ENCODE results near the gene IL3.

IL3 gene

GRCh38 chr5:132057498-132058255 is 2.8 kb upstream of the IL3 start:
- DNase-seq = no peak

DNA sequence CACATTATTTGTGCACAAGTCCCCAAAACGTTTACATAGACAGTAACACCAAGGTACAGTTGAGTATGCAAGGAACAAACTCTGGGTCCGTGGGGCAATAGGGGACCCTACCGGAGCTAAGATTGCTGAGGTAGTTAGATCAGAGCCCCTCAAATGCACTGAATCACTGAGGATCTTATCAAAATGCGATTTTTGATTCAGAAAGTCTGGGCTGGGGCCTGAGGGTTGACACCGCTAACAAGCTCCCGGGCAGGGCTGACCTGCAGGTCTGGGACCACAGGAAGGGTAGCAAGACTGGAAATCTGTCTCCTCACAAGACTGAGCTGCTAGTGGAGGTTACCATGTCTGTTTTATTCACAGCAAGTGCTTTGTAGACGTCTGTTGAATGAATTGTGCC is 1.8 kb upstream of the IL3 start:
- no peak for DNase-seq

DNA sequence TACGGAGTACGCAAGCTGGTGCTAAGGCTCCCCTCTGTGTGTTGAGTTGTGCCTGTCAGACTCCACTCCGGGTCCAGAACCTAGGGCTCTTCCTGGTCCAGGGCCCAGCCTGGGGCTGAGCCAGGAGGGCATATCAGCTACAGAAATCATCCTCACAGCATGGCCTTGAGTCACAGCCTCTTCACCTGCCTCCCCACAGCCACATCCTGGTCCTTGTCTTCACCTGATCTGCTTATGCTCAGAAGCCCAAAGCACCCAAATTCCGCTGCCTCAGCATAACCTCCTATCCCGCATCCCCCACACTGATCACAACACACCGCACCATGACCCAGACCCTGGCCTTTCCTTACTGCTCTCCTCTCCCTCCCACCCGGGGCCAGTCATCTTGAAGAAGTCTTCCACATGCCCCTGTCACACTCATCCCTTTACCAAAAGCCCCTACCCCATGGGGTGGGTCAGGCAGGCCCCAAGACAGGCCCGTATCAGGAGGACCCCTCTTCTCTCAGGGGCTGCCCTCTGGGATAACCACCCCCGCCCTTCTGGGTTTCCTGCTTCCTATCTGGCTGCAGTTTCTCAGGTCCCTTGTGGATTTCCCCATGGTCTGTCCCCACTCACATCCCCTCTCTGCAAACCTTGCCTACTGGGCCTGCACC is 1.3 kb upstream of the IL3 start:
- no peak for DNase-seq

GRCh38 chr5:132059696-132060500 is 557 bp upstream of the IL3 start:
- DNase-seq = no peak

DNA sequence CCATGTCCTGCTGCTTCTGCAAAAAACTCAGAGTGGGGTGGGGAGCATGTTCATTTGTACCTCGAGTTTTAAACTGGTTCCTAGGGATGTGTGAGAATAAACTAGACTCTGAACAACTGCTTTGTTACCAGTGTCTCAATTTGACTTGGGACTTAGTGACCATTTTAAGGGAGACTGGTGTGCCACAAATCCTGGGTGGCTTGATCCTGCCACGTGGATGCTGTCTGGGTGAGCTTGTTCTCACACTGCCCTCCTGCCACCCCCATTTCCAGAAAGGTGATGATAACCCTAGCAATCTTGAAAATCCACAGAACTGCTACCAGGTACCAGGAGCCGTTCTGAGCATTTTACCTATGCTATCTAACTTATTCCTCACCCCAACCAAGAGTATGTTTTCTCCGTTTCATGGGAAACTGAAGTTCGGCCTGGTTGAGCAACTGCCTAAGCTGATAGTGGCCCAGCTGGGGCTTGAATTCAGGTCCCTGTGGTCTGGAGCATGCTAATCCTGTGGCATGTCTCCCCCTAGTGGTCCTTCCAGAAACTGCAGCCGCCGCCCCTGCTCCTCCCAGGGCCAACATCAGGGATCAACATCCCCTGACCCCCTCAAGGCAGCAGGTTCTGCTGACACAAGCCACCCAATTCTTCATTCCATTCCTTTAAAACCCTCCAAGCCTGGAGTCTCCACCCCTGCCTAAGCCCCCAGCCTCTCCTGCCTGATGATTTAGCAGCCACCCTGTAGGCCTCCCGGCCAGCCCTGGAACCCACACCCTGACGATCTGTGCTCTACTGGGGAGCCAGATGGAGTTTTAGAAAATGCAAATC is 2.8 kb downstream of the IL3 start:
- peak; percentile 56 for DNase-seq

DNA sequence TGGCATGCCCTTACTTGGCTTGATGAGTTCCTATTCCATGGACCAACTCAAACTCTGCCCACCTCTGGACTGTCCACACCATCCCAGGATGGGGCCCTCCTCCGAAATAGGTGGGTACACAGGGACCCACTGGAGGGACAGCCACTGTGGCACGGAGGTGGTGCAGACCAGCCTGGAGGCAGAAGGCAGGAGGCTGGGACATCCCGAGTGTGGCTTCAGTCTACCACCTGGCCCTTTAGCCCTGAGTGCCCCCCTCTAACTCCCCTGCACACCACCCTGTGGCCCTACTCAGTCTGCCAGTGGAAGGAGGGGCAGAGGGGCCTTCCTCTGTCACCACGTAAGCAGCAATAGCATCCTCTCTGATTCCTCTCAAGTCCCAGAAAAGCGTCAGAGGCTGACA is 3.7 kb downstream of the IL3 start:
- peak; percentile 11 for DNase-seq

- peak; percentile 63 for DNase-seq
Measured at GRCh38 chr5:132064738-132065331, 4.4 kb downstream of the IL3 start.

GRCh38 chr5:132065351-132065937 is 5.0 kb downstream of the IL3 start:
- DNase-seq = peak; percentile 54

DNA sequence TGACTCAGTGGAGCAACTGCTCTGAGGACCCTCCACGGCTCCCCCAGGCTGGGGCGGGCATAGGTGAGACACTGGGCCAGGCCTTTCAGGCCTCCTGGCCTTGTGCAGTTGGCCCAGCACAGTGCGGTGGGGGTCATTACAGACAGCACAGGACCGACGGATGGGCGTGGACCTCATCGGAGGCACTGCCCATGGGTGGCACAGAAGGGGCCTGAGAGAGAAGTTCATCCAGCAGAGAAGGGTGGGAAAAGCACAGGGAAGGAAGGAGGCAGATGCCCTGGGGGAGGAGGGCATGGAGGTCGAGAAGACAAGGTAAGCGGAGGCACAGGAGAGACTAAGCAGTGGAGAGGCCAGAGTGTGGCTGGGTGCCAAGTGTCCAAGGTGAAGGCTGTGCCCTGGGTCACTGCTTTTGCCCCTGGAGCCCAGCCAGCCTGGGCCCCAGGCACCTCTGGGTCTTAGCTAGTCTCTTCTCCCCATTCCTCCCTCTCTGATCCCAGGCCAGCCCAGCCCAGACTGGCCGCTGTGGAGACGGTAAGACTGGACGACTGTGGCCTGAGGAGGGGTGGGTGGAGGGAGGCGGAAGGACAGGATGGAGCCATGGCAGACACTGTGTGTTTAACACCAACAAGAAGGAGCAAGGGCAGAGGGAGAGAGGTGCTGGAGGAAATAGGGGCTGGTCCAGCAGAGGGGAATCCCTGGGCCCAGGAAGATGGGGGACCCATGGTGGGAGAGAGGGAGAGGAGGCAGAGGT is 5.7 kb downstream of the IL3 start:
- no peak for DNase-seq

- no peak for DNase-seq
Measured at GRCh38 chr5:132066871-132067270, 6.4 kb downstream of the IL3 start.

DNA sequence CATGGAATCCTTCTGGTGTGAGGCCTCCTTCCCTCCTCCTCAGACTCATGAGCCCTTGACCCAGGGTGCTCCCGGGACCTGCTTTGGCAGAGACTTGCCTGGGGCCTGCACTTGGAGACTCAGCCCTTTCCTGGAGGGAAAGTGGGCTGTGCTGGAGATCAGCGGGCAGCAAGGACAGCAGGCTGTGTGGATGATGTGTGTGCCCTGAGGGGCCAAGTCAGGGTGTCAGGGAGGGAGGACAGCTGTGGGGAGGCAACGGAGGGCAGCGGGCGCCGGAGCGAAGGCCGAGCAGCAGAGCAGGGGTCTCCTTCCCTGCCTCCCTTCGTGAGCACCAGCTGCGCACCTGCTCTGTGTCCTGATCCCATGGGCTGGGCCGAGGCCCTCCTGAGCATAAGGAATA is 7.0 kb downstream of the IL3 start:
- DNase-seq = no peak

DNA sequence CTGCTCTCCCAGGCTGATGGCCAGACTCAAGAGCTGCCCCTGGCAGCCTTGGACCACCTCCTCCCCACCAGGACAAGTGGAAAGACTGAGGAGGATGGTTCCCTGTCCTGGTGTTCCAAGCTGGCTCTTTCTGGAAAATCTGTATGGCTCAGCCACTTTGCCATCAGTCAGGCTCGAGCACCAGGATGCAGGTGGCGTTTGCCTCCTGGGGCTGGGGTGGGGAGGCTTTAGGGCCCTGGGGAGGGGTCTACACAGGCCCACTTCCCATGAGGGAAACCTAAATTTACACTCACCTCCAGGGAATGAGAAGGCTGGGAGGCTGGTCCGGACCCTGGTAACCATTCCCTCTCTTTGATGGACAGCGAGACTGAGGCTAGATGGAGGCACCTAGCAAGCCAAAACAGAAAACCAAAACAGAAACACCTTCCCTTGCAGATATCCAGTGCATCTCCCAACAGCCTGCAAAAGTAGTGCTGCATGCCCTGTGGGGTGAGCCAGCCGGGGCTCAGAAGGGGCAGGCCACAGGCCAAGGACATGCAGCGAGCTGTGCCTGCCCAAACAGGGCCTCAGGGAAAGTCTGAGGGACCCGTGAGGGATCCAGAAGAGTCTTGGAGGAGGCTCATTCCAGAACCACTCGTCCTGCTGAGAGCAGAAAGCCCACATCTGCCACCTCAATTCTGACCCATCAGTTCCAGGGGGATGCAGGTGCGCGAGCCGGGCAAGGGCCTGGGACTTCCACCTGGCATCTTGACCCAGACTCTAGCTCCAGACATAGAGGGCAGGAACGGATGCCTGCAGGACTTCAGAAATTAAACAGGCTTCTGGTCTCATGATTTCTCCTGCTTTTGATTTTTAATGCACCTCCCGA is 7.7 kb downstream of the IL3 start:
- no peak for DNase-seq

DNA sequence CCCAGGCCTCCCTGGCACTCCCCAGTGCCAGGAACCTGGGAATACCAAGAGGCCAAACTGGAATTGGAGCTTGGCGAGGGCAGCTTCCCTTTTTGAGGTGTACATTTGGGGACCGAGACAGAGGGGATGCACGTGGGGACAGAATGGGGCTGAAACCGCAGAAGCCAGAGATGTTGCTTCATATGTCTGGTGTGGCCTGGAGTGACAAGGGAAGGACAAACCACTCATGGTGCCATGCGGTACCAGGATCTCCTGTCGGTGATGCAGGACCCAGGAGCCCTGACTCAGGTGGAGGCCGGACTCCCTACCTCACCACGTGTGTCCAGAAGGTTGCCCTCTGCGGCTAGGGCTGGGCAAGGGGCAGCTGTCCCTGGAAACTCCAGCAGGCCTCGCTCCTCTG is 9.1 kb downstream of the IL3 start:
- no peak for DNase-seq

DNA sequence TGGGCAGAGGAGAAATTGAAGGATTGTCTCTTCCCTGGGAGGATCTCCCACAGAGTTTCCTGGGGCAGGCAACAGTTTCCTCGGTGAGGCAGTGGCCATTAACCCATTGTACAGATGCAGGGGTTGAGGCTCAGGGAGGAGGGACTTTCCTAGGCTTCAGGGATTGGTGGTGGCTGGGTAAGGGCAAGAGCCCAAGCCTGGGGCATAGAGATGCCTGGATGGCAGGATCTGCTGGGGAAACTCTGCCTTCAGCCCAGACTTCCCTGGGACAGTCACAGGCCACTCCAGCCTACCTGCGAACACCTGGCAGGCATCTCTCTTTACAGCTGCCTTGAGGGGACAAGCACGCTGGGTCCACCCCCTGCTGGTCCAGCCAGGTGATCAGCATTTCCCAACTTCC is 9.5 kb downstream of the IL3 start:
- no peak for DNase-seq

DNA sequence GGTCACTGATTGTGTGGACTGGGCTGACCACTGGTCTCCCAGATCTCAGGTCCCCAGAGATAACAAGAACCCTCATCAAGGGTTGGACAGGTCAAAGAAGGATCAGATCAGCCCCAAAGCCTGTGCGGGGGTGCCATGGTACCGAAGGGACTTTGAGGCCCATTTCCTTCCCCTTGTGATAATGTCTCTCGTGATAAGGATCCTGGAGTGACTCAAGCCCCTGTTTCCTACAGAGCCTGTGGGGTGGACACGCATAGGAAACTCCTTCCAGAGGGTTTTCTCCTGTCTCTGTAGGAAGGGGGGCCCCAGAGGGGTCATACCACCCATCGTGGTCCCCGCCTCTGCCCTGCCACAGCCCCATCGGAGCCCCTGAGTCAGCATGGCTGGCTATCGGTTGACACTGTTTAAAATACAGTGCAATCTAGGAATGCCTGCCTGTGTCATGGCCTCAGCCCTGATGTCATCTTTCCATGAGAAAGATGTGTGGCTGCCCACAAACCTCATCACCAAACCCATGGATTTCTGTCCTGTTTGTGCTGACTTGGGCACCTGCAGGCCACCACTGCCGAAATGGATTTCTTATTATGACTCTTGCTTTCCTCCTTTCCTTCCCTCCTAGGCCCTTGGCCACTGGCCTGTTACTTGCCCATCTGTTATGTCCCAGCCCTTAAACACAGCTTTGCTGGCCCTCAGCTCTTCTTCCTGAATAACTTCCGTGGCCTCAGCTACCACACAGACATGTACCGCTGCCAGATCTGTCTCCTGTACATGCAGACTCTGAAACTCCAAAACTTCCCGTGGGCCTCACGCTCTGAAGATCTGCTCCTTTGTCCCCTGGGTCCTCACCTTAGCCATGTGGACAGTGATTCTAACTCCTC is 10.2 kb downstream of the IL3 start:
- DNase-seq = no peak

DNA sequence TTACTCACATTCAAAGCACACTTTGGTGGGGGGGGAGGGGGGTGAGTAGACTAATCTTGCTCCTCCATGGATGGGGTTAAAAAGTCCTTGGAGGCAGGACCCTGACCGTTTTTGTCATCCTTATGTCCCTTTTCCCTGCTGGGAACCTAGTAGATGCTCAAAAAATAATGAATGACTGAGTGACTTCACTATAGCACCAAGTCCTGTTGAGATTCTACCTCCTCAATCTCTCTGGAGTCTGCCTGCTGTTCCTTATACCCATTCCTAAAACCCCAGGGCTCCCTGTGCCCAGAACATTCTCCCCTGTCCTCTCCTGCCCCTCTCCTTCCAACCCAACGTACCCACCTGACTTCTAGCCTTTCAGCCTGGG is 10.9 kb downstream of the IL3 start:
- DNase-seq = no peak

GRCh38 chr5:132072070-132072469 is 11.6 kb downstream of the IL3 start:
- DNase-seq = no peak

DNA sequence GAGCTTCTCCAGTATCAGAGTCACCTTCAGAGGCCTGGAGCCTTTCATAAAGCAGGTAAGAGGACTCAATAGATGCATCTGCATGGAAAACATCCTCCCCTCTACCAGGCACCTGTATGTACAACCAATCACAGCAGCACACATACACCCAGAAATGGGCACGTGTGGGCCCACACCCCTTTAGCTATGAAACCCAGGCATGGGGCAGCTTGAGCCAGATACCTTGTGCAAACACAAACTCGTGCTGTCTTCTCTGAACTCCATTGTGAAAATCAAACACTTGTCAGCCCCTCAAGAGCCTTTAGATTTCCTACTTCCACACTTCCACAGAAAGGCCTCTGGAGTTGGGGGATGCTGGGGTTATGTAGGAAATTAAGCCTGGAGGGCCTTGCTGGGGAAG is 12.1 kb downstream of the IL3 start:
- DNase-seq = no peak

- DNase-seq = no peak
Measured at GRCh38 chr5:132073231-132074013, 13.0 kb downstream of the IL3 start, which contains the start of gene CSF2. TSS of gene CSF2 (plus strand) at chr5:132073789. CDS start at chr5:132073824, 35 bp downstream.
